Parathyroid adenoma (tissue), 2 donors: ENCODE data around the gene PPP1R8.

Source experiments
- H2AFZ ChIP-seq: fragments of 300-600 bp; sonication (generic); one replicate; pipeline ENCODE4 v1.7.0; 2017; ENCODE audit warnings: antibody characterized with exemption, mild to moderate bottlenecking
- H3K27ac ChIP-seq: fragments of 300-600 bp; sonication (generic); one replicate; pipeline ENCODE4 v1.7.0; 2017
- H3K27me3 ChIP-seq: fragments of 300-600 bp; sonication (generic); one replicate; pipeline ENCODE4 v1.7.0; 2017; ENCODE audit warnings: low read length; ENCODE audit not compliant: control insufficient read depth, insufficient read depth
- H3K36me3 ChIP-seq: fragments of 300-600 bp; sonication (generic); one replicate; pipeline ENCODE4 v1.7.0; 2017; ENCODE audit warnings: low read length; ENCODE audit not compliant: control insufficient read depth, insufficient read depth
- H3K4me1 ChIP-seq: fragments of 300-600 bp; sonication (generic); one replicate; pipeline ENCODE4 v1.7.0; 2017; ENCODE audit warnings: control low read depth
- H3K4me2 ChIP-seq: fragments of 300-600 bp; sonication (generic); one replicate; pipeline ENCODE4 v1.7.0; 2017; ENCODE audit warnings: low read length
- H3K4me3 ChIP-seq: fragments of 300-600 bp; sonication (generic); one replicate; pipeline ENCODE4 v1.7.0; 2017; ENCODE audit warnings: low read depth, low read length
- H3K79me2 ChIP-seq: fragments of 300-600 bp; sonication (generic); one replicate; pipeline ENCODE4 v1.7.0; 2017; ENCODE audit warnings: control low read depth
- H3K9ac ChIP-seq: fragments of 300-600 bp; sonication (generic); one replicate; pipeline ENCODE4 v1.7.0; 2017; ENCODE audit warnings: mild to moderate bottlenecking
- H3K9me3 ChIP-seq: fragments of 300-600 bp; sonication (generic); one replicate; pipeline ENCODE4 v1.7.0; 2017; ENCODE audit warnings: low read length; ENCODE audit not compliant: control insufficient read depth
- TF ChIP-seq, protein P1 (sequence below): fragments of 300-600 bp; sonication (generic); IDR thresholded peaks from one replicate; pipeline ENCODE4 v1.7.0; 2017; ENCODE audit warnings: antibody characterized with exemption, mild to moderate bottlenecking
- donor health status: primary hyperparathyroidism.

PPP1R8 gene

DNA sequence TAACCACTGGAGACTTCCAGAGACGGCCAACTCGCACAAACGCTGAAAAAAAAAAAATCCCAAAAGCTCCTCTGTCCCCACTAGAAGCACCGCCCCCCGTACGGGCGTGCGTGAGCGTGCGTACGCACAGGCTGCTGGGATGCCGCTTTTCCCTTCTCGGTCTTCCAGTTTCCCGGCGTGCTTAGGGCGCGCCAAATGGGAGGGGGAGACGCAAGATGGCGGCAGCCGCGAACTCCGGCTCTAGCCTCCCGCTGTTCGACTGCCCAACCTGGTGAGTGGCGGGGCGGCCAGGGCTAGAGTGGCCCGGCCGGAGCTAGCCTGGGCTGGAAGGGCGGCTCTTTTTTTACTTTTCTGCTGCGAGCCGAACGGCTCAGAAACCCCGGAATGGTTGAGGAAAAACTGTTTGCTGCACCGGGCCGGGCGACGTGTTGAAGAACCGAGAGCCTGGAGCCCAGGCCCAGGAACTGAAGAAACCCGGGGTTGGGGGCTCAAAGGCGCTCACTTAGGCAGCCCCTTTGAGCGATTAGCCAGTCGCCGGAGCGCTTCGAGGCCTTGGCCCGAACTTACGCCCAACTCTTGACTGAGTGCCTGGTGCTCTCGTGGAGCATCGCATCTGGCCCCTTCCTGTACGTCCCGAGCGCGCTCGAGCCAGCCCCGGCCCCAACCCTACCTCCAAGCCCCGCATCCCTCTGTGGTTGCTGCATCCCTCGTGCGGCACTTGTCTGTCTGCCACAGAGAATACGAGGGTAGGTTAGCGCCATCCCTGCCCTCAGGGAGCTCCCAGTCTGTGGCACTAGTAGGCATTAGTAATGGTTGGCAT lies at the start of gene PPP1R8:
Gene PPP1R8, plus strand, starts transcription at position 162 of the 820 bp plus-strand sequence. Its CDS starts 54 bp downstream, at position 216.
- Histone ChIP-seq H3K4me3 (peak within 1 kb of the TSS; percentile 97), H2AFZ (peak within 1 kb of the TSS; percentile 91), H3K9ac (peak within 1 kb of the TSS; percentile 37), H3K79me2 (peaks cover 18% of the 10 kb centered on the region), H3K4me2 (peak within 1 kb of the TSS; percentile 93), H3K27ac (peak within 1 kb of the TSS; percentile 77), H3K4me1 (no peaks in the 10 kb centered on the region), H3K36me3 (no peaks in the 10 kb centered on the region), H3K9me3 (no peaks in the 10 kb centered on the region), H3K27me3 (no peaks in the 10 kb centered on the region)
- TF ChIP-seq, protein P1, sequence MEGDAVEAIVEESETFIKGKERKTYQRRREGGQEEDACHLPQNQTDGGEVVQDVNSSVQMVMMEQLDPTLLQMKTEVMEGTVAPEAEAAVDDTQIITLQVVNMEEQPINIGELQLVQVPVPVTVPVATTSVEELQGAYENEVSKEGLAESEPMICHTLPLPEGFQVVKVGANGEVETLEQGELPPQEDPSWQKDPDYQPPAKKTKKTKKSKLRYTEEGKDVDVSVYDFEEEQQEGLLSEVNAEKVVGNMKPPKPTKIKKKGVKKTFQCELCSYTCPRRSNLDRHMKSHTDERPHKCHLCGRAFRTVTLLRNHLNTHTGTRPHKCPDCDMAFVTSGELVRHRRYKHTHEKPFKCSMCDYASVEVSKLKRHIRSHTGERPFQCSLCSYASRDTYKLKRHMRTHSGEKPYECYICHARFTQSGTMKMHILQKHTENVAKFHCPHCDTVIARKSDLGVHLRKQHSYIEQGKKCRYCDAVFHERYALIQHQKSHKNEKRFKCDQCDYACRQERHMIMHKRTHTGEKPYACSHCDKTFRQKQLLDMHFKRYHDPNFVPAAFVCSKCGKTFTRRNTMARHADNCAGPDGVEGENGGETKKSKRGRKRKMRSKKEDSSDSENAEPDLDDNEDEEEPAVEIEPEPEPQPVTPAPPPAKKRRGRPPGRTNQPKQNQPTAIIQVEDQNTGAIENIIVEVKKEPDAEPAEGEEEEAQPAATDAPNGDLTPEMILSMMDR: no peak

DNA sequence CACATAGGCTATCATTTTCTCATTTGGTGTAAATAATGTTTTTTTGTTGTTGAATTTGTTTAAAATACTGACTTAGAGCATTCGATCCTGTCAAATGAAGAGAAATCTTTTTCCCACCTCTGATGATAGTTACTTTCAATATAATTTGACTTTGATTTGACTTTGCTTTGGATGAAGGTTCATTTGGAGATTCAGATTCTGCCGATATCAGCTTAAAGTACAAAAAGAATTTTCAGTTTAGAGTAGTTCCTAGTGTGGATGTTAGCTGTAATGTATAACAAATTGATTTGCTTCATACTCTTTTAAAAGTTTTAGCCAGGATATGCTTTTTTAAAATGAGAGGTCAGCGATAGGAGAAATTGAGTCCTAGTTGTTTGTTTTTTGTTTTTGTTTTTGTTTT lies 47.6 kb upstream of the PPP1R8 start:
- Histone ChIP-seq H3K9ac (no peak overlapping the region), H3K36me3 (no peaks in the 10 kb centered on the region), H3K4me2 (peak overlapping the region; percentile 7), H3K9me3 (no peaks in the 10 kb centered on the region), H3K27me3 (no peaks in the 10 kb centered on the region), H3K79me2 (peaks cover 5% of the 10 kb centered on the region), H3K4me1 (peaks cover 6% of the 10 kb centered on the region), H3K27ac (peak overlapping the region; percentile 1), H3K4me3 (peak overlapping the region; percentile 6), H2AFZ (no peak overlapping the region)
- TF ChIP-seq, protein P1: no peak

DNA sequence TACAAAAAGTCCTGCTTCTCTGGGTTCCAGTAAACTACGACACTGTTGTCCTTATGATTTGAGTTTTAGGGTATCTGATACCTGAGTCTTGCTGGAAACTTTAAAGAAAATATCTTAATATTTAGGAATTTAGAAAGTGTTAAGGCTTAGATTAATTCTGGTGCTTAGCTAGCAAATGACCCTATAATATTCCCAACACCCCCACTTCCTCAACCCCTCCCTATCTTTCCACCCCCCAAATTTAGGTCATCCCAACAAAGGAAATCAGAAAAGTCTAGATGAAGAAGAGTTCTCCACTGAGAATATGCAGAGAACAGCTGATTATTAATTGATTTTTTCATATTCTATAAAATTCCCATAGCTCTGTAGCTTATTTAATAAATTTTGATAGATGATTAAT lies 45.9 kb upstream of the PPP1R8 start:
- H3K36me3 ChIP-seq: no peaks in the 10 kb centered on the region
- no peak overlapping the region for H3K27ac ChIP-seq
- no peaks in the 10 kb centered on the region for H3K9me3 ChIP-seq
- H3K4me1 ChIP-seq: peaks cover 6% of the 10 kb centered on the region
- H3K9ac ChIP-seq: no peak overlapping the region
- no peak overlapping the region for H3K4me2 ChIP-seq
- no peak overlapping the region for H2AFZ ChIP-seq
- no peak overlapping the region for H3K4me3 ChIP-seq
- H3K79me2 ChIP-seq: peaks cover 3% of the 10 kb centered on the region
- TF ChIP-seq, protein P1: no peak
- H3K27me3 ChIP-seq: no peaks in the 10 kb centered on the region

DNA sequence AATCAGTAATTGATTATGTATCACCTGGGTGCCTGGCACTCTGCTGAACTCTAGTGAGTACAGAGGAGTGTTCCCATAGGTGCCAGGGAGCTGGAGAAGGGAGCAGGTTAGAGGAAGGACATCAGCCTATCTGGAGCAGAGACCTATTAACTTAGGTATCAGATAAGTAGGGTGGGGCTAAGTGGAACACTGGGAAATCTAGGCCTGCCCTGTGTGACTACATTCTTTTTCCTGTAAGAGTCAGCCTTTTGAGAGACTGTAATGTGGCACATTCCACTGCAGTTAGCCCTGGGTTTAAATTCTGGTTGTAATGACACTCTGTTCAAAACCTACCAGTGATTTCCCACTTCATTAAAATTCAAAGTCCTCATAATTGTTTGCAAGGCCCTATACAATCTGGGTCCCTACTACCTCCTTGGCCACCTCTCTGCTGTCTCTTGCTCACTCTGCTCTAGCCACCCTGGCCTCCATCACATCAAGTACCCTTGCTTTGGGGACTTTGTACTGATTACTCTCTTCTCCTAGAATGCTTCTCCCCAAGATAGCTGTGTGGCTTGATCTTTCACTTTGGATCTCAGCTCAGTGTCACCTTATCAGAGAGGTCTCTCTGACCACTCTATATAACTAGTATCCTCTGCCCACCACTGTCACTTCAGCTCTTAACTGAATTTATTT lies 44.7 kb upstream of the PPP1R8 start:
- no peaks in the 10 kb centered on the region for H3K27me3 ChIP-seq
- no peaks in the 10 kb centered on the region for H3K36me3 ChIP-seq
- H3K9ac ChIP-seq: no peak overlapping the region
- no peak overlapping the region for H2AFZ ChIP-seq
- peaks cover 8% of the 10 kb centered on the region for H3K4me1 ChIP-seq
- peak overlapping the region; percentile 17 for H3K4me3 ChIP-seq
- H3K79me2 ChIP-seq: peaks cover 3% of the 10 kb centered on the region
- TF ChIP-seq, protein P1: no peak
- H3K9me3 ChIP-seq: no peaks in the 10 kb centered on the region
- H3K4me2 ChIP-seq: peak overlapping the region; percentile 39
- no peak overlapping the region for H3K27ac ChIP-seq
